ENCODE measurements around the gene ZNF766.

- no peak for TF ChIP-seq CTCF (IDR thresholded peaks at IDR 0.05)
- TF ChIP-seq POLR2A (IDR thresholded peaks at IDR 0.05): no peak
Observed at GRCh38 chr19:52231154-52231910, 38.1 kb upstream of the ZNF766 start.

All from breast epithelium (tissue), 3 donors.